ENCODE data around the gene ARHGAP19.

ARHGAP19 gene

GRCh38 chr10:97254694-97255093, 37.7 kb downstream of the ARHGAP19 start:
- H3K36me3 ChIP-seq (ENCODE audit: insufficient read depth, low read length): peaks cover 60% of the 10 kb centered on the region
- no peaks in the 10 kb centered on the region for H3K4me1 ChIP-seq (ENCODE audit: insufficient read depth, low read length)
- WGBS: 99% methylated on average over 3 of the region's 3 CpGs
- H3K27me3 ChIP-seq (ENCODE audit: insufficient read depth, low read length): no peaks in the 10 kb centered on the region
- H3K9ac ChIP-seq (ENCODE audit: low read depth, low read length): no peak overlapping the region
- H3K9me3 ChIP-seq (ENCODE audit: insufficient read depth, low read depth, low read length): no peaks in the 10 kb centered on the region
- no peak overlapping the region for H3K27ac ChIP-seq (ENCODE audit: low read depth, low read length)
- no peak overlapping the region for H3K4me3 ChIP-seq (ENCODE audit: low read length)

GRCh38 chr10:97250952-97251351, 41.5 kb downstream of the ARHGAP19 start:
- 96% methylated on average over 1 of the region's 1 CpG for WGBS
- Histone ChIP-seq H3K4me1 (ENCODE audit: insufficient read depth, low read length) (no peaks in the 10 kb centered on the region), H3K27me3 (ENCODE audit: insufficient read depth, low read length) (no peaks in the 10 kb centered on the region), H3K9me3 (ENCODE audit: insufficient read depth, low read depth, low read length) (no peaks in the 10 kb centered on the region), H3K27ac (ENCODE audit: low read depth, low read length) (no peak overlapping the region), H3K4me3 (ENCODE audit: low read length) (no peak overlapping the region), H3K9ac (ENCODE audit: low read depth, low read length) (no peak overlapping the region), H3K36me3 (ENCODE audit: insufficient read depth, low read length) (peaks cover 43% of the 10 kb centered on the region)

GRCh38 chr10:97243836-97244235, 48.6 kb downstream of the ARHGAP19 start:
- Histone ChIP-seq H3K27me3 (ENCODE audit: insufficient read depth, low read length) (no peaks in the 10 kb centered on the region), H3K4me1 (ENCODE audit: insufficient read depth, low read length) (no peaks in the 10 kb centered on the region), H3K36me3 (ENCODE audit: insufficient read depth, low read length) (peaks cover 38% of the 10 kb centered on the region), H3K9ac (ENCODE audit: low read depth, low read length) (no peak overlapping the region), H3K9me3 (ENCODE audit: insufficient read depth, low read depth, low read length) (no peaks in the 10 kb centered on the region), H3K27ac (ENCODE audit: low read depth, low read length) (no peak overlapping the region), H3K4me3 (ENCODE audit: low read length) (no peak overlapping the region)
- WGBS: 94% methylated on average over 5 of the region's 5 CpGs

- 98% methylated on average over 5 of the region's 5 CpGs for WGBS
- Histone ChIP-seq H3K27ac (ENCODE audit: low read depth, low read length) (no peak overlapping the region), H3K4me3 (ENCODE audit: low read length) (no peak overlapping the region), H3K27me3 (ENCODE audit: insufficient read depth, low read length) (no peaks in the 10 kb centered on the region), H3K4me1 (ENCODE audit: insufficient read depth, low read length) (peaks cover 5% of the 10 kb centered on the region; the same call in 1 of the 2 replicates), H3K36me3 (ENCODE audit: insufficient read depth, low read length) (peaks cover 25% of the 10 kb centered on the region), H3K9ac (ENCODE audit: low read depth, low read length) (no peak overlapping the region), H3K9me3 (ENCODE audit: insufficient read depth, low read depth, low read length) (no peaks in the 10 kb centered on the region)
Observed at GRCh38 chr10:97238855-97239254, 53.6 kb downstream of the ARHGAP19 start.

- Histone ChIP-seq H3K4me1 (ENCODE audit: insufficient read depth, low read length) (peaks cover 5% of the 10 kb centered on the region; the same call in 1 of the 2 replicates), H3K36me3 (ENCODE audit: insufficient read depth, low read length) (peaks cover 24% of the 10 kb centered on the region), H3K4me3 (ENCODE audit: low read length) (no peak overlapping the region), H3K27me3 (ENCODE audit: insufficient read depth, low read length) (no peaks in the 10 kb centered on the region), H3K27ac (ENCODE audit: low read depth, low read length) (no peak overlapping the region), H3K9ac (ENCODE audit: low read depth, low read length) (no peak overlapping the region), H3K9me3 (ENCODE audit: insufficient read depth, low read depth, low read length) (no peaks in the 10 kb centered on the region)
- WGBS: 95% methylated on average over 4 of the region's 4 CpGs
Observed at GRCh38 chr10:97235353-97235752, 57.1 kb downstream of the ARHGAP19 start.

- H3K36me3 ChIP-seq (ENCODE audit: insufficient read depth, low read length): peaks cover 33% of the 10 kb centered on the region
- peaks cover 5% of the 10 kb centered on the region; the same call in 1 of the 2 replicates for H3K4me1 ChIP-seq (ENCODE audit: insufficient read depth, low read length)
- no peaks in the 10 kb centered on the region for H3K27me3 ChIP-seq (ENCODE audit: insufficient read depth, low read length)
- H3K9ac ChIP-seq (ENCODE audit: low read depth, low read length): no peak overlapping the region
- WGBS: no CpG with 5 or more reads among the region's 1 CpG
- H3K4me3 ChIP-seq (ENCODE audit: low read length): no peak overlapping the region
- H3K9me3 ChIP-seq (ENCODE audit: insufficient read depth, low read depth, low read length): no peaks in the 10 kb centered on the region
- no peak overlapping the region for H3K27ac ChIP-seq (ENCODE audit: low read depth, low read length)
Observed at GRCh38 chr10:97234400-97234799, 58.0 kb downstream of the ARHGAP19 start.

- Histone ChIP-seq H3K4me1 (ENCODE audit: insufficient read depth, low read length) (peaks cover 5% of the 10 kb centered on the region; the same call in 1 of the 2 replicates), H3K9ac (ENCODE audit: low read depth, low read length) (no peak overlapping the region), H3K36me3 (ENCODE audit: insufficient read depth, low read length) (peaks cover 60% of the 10 kb centered on the region), H3K4me3 (ENCODE audit: low read length) (no peak overlapping the region), H3K27me3 (ENCODE audit: insufficient read depth, low read length) (no peaks in the 10 kb centered on the region), H3K27ac (ENCODE audit: low read depth, low read length) (no peak overlapping the region), H3K9me3 (ENCODE audit: insufficient read depth, low read depth, low read length) (no peaks in the 10 kb centered on the region)
- WGBS: no CpG with 5 or more reads among the region's 1 CpG
Observed at GRCh38 chr10:97230146-97230545, 62.3 kb downstream of the ARHGAP19 start.

- no peaks in the 10 kb centered on the region for H3K9me3 ChIP-seq (ENCODE audit: insufficient read depth, low read depth, low read length)
- H3K27ac ChIP-seq (ENCODE audit: low read depth, low read length): no peak overlapping the region
- no peak overlapping the region for H3K4me3 ChIP-seq (ENCODE audit: low read length)
- peaks cover 63% of the 10 kb centered on the region for H3K36me3 ChIP-seq (ENCODE audit: insufficient read depth, low read length)
- H3K9ac ChIP-seq (ENCODE audit: low read depth, low read length): no peak overlapping the region
- H3K27me3 ChIP-seq (ENCODE audit: insufficient read depth, low read length): no peaks in the 10 kb centered on the region
- 88% methylated on average over 1 of the region's 1 CpG for WGBS
- H3K4me1 ChIP-seq (ENCODE audit: insufficient read depth, low read length): peaks cover under 1% of the 10 kb centered on the region; the same call in 1 of the 2 replicates
Observed at GRCh38 chr10:97229322-97230015, 63.0 kb downstream of the ARHGAP19 start.

GRCh38 chr10:97228775-97229157, 63.7 kb downstream of the ARHGAP19 start:
- Histone ChIP-seq H3K9ac (ENCODE audit: low read depth, low read length) (no peak overlapping the region), H3K27ac (ENCODE audit: low read depth, low read length) (no peak overlapping the region), H3K4me1 (ENCODE audit: insufficient read depth, low read length) (no peaks in the 10 kb centered on the region), H3K9me3 (ENCODE audit: insufficient read depth, low read depth, low read length) (no peaks in the 10 kb centered on the region), H3K36me3 (ENCODE audit: insufficient read depth, low read length) (peaks cover 66% of the 10 kb centered on the region), H3K27me3 (ENCODE audit: insufficient read depth, low read length) (no peaks in the 10 kb centered on the region), H3K4me3 (ENCODE audit: low read length) (no peak overlapping the region)
- 100% methylated on average over 1 of the region's 1 CpG for WGBS

GRCh38 chr10:97228130-97228774, 64.2 kb downstream of the ARHGAP19 start:
- H3K4me3 ChIP-seq (ENCODE audit: low read length): no peak overlapping the region
- no peak overlapping the region for H3K27ac ChIP-seq (ENCODE audit: low read depth, low read length)
- peaks cover 71% of the 10 kb centered on the region for H3K36me3 ChIP-seq (ENCODE audit: insufficient read depth, low read length)
- H3K27me3 ChIP-seq (ENCODE audit: insufficient read depth, low read length): no peaks in the 10 kb centered on the region
- 90% methylated on average over 3 of the region's 3 CpGs for WGBS
- H3K9ac ChIP-seq (ENCODE audit: low read depth, low read length): no peak overlapping the region
- H3K9me3 ChIP-seq (ENCODE audit: insufficient read depth, low read depth, low read length): no peaks in the 10 kb centered on the region
- peaks cover under 1% of the 10 kb centered on the region; the same call in 1 of the 2 replicates for H3K4me1 ChIP-seq (ENCODE audit: insufficient read depth, low read length)

- H3K4me3 ChIP-seq (ENCODE audit: low read length): no peak overlapping the region
- H3K27ac ChIP-seq (ENCODE audit: low read depth, low read length): no peak overlapping the region
- peaks cover 15% of the 10 kb centered on the region; the same call in 1 of the 2 replicates for H3K4me1 ChIP-seq (ENCODE audit: insufficient read depth, low read length)
- H3K9me3 ChIP-seq (ENCODE audit: insufficient read depth, low read depth, low read length): no peaks in the 10 kb centered on the region
- WGBS: 95% methylated on average over 4 of the region's 4 CpGs
- no peaks in the 10 kb centered on the region for H3K27me3 ChIP-seq (ENCODE audit: insufficient read depth, low read length)
- peaks cover 68% of the 10 kb centered on the region for H3K36me3 ChIP-seq (ENCODE audit: insufficient read depth, low read length)
- H3K9ac ChIP-seq (ENCODE audit: low read depth, low read length): no peak overlapping the region
Observed at GRCh38 chr10:97226398-97226797, 66.0 kb downstream of the ARHGAP19 start.

Data from HUES64 (cell line).